ENCODE results near the gene COA8.

The COA8 gene

DNA sequence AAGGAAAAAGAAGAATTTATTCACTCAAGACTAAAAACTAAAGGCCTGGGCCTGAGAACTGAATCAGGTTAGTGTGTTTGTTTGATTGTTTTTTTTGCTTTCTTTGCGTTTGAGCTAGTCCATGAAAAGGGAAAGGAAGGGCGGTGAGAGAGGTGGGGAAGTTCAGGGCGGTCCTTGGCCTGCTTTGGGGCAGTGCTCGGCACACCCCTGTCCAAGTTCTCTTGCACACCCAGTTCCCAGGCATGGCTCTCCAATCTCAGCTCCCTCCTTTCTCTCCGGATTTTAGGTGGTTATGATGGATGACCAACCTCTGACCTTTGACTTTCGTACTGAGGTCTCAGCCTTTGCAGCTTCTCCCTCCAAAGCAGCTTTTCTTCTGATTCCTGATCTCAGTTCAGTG lies 11.3 kb downstream of the COA8 start:
- Histone ChIP-seq H3K27ac (replicated peaks) (no peak overlapping the region), H3K27me3 (ENCODE audit: insufficient read depth, poor library complexity, severe bottlenecking) (no peaks in the 10 kb centered on the region), H3K4me3 (replicated peaks; ENCODE audit: insufficient read depth, low read length) (no peak overlapping the region)
- TF ChIP-seq, protein P1, sequence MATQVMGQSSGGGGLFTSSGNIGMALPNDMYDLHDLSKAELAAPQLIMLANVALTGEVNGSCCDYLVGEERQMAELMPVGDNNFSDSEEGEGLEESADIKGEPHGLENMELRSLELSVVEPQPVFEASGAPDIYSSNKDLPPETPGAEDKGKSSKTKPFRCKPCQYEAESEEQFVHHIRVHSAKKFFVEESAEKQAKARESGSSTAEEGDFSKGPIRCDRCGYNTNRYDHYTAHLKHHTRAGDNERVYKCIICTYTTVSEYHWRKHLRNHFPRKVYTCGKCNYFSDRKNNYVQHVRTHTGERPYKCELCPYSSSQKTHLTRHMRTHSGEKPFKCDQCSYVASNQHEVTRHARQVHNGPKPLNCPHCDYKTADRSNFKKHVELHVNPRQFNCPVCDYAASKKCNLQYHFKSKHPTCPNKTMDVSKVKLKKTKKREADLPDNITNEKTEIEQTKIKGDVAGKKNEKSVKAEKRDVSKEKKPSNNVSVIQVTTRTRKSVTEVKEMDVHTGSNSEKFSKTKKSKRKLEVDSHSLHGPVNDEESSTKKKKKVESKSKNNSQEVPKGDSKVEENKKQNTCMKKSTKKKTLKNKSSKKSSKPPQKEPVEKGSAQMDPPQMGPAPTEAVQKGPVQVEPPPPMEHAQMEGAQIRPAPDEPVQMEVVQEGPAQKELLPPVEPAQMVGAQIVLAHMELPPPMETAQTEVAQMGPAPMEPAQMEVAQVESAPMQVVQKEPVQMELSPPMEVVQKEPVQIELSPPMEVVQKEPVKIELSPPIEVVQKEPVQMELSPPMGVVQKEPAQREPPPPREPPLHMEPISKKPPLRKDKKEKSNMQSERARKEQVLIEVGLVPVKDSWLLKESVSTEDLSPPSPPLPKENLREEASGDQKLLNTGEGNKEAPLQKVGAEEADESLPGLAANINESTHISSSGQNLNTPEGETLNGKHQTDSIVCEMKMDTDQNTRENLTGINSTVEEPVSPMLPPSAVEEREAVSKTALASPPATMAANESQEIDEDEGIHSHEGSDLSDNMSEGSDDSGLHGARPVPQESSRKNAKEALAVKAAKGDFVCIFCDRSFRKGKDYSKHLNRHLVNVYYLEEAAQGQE (IDR thresholded peaks at IDR 0.05; ENCODE audit: insufficient replicate concordance, low read depth), result no peak
- TF ChIP-seq, protein P2, sequence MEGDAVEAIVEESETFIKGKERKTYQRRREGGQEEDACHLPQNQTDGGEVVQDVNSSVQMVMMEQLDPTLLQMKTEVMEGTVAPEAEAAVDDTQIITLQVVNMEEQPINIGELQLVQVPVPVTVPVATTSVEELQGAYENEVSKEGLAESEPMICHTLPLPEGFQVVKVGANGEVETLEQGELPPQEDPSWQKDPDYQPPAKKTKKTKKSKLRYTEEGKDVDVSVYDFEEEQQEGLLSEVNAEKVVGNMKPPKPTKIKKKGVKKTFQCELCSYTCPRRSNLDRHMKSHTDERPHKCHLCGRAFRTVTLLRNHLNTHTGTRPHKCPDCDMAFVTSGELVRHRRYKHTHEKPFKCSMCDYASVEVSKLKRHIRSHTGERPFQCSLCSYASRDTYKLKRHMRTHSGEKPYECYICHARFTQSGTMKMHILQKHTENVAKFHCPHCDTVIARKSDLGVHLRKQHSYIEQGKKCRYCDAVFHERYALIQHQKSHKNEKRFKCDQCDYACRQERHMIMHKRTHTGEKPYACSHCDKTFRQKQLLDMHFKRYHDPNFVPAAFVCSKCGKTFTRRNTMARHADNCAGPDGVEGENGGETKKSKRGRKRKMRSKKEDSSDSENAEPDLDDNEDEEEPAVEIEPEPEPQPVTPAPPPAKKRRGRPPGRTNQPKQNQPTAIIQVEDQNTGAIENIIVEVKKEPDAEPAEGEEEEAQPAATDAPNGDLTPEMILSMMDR (IDR thresholded peaks at IDR 0.05; ENCODE audit: insufficient read depth, low read length), result no peak
- TF ChIP-seq POLR2AphosphoS5 (IDR thresholded peaks at IDR 0.05; ENCODE audit: low read depth), result no peak
- no peak for TF ChIP-seq SPI1 (IDR thresholded peaks at IDR 0.05; ENCODE audit: borderline replicate concordance, low read depth)
- no peak for TF ChIP-seq GABPA (IDR thresholded peaks at IDR 0.05; ENCODE audit: low read depth)
- no peak for DNase-seq (ENCODE audit: low read depth in 1 of 2, low spot score in 1 of 2)

DNA sequence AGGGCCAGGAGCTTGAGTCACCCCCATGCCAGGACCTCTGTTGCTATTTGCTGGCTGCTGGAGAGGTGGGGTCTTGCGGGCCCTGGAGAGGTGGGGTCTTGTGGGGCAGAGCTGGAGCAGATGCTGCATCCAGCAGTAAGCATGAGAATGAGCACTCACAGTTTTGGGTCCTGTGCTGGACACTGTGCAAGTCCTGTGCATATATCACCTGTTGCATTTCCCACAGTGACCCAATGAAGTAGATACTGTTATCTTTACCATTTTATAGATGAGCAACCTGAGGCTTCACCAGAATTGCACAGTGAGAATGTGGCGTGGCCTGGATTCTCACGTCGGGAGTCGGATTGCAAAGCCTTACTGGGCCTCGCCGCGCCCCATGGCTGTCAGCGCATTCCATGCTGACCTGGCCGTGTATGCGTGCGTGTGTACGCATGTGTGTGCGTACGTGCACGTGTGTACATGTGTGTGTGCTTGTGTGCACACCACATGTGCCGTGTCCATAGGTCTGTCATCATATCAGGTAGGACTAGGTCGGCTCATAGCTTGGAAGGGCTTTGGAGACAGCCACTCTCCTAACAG lies 12.0 kb downstream of the COA8 start:
- H3K27me3 ChIP-seq (ENCODE audit: insufficient read depth, poor library complexity, severe bottlenecking), result no peaks in the 10 kb centered on the region
- H3K4me3 ChIP-seq (replicated peaks; ENCODE audit: insufficient read depth, low read length), result no peak overlapping the region
- no peak for DNase-seq (ENCODE audit: low read depth in 1 of 2, low spot score in 1 of 2)
- TF ChIP-seq, protein P2 (IDR thresholded peaks at IDR 0.05; ENCODE audit: insufficient read depth, low read length), result no peak
- no peak for TF ChIP-seq POLR2AphosphoS5 (IDR thresholded peaks at IDR 0.05; ENCODE audit: low read depth)
- H3K27ac ChIP-seq (replicated peaks), result no peak overlapping the region

DNA sequence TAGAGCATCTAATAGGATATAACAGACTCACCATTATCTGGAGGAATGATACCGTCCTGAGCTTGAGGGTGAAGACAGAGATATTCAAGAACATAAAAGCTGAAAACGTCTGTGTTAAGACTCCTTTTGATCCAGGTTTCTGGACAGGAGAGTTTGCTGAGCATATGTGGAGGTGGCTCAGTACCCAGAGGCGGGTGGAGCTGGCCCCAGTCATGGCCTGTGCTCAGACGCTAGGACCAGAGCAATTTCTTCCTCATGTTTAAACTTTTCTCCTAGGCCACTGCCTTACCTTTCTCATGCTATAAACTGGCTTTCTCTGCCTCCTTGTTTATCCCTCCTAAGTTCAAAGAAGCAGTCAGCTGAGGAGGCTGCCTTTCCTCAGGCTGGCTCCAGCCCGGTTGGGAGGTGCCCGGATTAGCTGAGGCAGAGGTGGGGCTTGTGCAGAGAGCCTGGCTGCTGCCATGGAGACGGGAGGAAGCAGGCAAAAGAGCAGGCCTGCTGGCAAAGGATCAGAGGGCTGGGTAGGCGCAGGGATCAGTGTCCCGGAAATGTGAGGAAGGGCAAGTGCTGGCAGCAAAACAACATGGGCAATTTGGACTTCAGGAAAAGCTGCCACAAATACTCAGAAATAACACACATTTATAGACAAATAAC lies 13.7 kb downstream of the COA8 start:
- Histone ChIP-seq H3K27ac (replicated peaks) (no peak overlapping the region), H3K27me3 (ENCODE audit: insufficient read depth, poor library complexity, severe bottlenecking) (no peaks in the 10 kb centered on the region), H3K4me3 (replicated peaks; ENCODE audit: insufficient read depth, low read length) (no peak overlapping the region)
- TF ChIP-seq, protein P2 (IDR thresholded peaks at IDR 0.05; ENCODE audit: insufficient read depth, low read length), result no peak
- TF ChIP-seq, protein P1 (IDR thresholded peaks at IDR 0.05; ENCODE audit: insufficient replicate concordance, low read depth), result no peak
- no peak for TF ChIP-seq POLR2AphosphoS5 (IDR thresholded peaks at IDR 0.05; ENCODE audit: low read depth)
- no peak for TF ChIP-seq GABPA (IDR thresholded peaks at IDR 0.05; ENCODE audit: low read depth)
- no peak for TF ChIP-seq SPI1 (IDR thresholded peaks at IDR 0.05; ENCODE audit: borderline replicate concordance, low read depth)
- DNase-seq (ENCODE audit: low read depth in 1 of 2, low spot score in 1 of 2), result no peak
